ENCODE measurements around the gene C1orf167.

DNA sequence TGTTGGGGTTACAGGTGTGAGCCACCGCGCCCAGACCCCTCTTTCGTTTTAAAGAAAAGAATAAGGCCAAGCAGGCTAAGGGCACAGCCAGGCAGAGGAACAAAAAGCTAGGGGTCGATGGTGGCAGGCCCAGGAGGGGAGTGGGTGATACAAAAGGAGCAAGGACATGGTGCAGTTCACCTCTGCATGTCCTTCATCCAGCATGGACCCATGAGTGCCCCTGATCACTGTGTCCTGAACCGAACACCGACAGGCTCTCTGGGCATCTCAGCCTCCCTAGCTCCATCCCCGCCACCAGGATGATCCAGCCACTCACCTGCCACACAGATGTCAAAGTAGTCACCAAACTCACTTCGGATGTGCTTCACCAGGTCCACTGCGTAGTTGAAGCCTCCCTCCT, 37.9 kb downstream of the C1orf167 start:
- TF ChIP-seq, protein P1, sequence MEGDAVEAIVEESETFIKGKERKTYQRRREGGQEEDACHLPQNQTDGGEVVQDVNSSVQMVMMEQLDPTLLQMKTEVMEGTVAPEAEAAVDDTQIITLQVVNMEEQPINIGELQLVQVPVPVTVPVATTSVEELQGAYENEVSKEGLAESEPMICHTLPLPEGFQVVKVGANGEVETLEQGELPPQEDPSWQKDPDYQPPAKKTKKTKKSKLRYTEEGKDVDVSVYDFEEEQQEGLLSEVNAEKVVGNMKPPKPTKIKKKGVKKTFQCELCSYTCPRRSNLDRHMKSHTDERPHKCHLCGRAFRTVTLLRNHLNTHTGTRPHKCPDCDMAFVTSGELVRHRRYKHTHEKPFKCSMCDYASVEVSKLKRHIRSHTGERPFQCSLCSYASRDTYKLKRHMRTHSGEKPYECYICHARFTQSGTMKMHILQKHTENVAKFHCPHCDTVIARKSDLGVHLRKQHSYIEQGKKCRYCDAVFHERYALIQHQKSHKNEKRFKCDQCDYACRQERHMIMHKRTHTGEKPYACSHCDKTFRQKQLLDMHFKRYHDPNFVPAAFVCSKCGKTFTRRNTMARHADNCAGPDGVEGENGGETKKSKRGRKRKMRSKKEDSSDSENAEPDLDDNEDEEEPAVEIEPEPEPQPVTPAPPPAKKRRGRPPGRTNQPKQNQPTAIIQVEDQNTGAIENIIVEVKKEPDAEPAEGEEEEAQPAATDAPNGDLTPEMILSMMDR (IDR thresholded peaks at IDR 0.05) = no peak
- no peak for TF ChIP-seq POLR2A (IDR thresholded peaks at IDR 0.05)
